Cardiac muscle cell (in vitro differentiated cells and primary cell): ENCODE measurements around the gene PNPO. TPM values are rescaled to one million over a fixed set of nuclear protein-coding genes. Genes with fewer than 3 reads are reported as not detected.

Source experiments
- DNase-seq, 2 donors: peaks; one replicate each; pipeline versions ENCODE4 v3.0.0 to v3.0.0-alpha.2; 2010 to 2017; ENCODE audit warnings: low read depth in 1 of 2, low spot score in 1 of 2
- H3K27ac ChIP-seq: fragments of 200-600 bp; sonication (generic); 2 replicates; pipeline ENCODE4 v1.5.1; 2016
- H3K27me3 ChIP-seq: fragments of 200-600 bp; sonication (generic); 2 replicates; pipeline ENCODE4 v1.6.0; 2016; ENCODE audit warnings: control low read depth
- H3K36me3 ChIP-seq: fragments of 200-600 bp; sonication (generic); 2 replicates; pipeline ENCODE4 v1.5.1; 2016; ENCODE audit warnings: control low read depth
- H3K4me1 ChIP-seq: fragments of 200-600 bp; sonication (generic); 2 replicates; pipeline ENCODE4 v1.8.1; 2017; ENCODE audit warnings: low read depth, mild to moderate bottlenecking, mixed run types
- H3K4me3 ChIP-seq: fragments of 200-600 bp; sonication (generic); 2 replicates; pipeline ENCODE4 v1.5.1; 2016; ENCODE audit warnings: mild to moderate bottlenecking
- H3K9me3 ChIP-seq: fragments of 200-600 bp; sonication (generic); 2 replicates; pipeline ENCODE4 v1.5.1; 2017; ENCODE audit warnings: low read depth, mild to moderate bottlenecking, control low read depth
- polyA plus RNA-seq: library from polyadenylated mRNA; unstranded; fragments of >200 nt; fragmentation: Nextera tagmentation; extraction: Ambion mirVana; gene quantifications from 2 replicates; pipeline ENCODE4 v1.2.1, GENCODE V29; 2016
- total RNA-seq: library from RNA; depleted of rRNA; stranded (reverse); fragments of >200 nt; gene quantifications from 2 replicates; pipeline ENCODE4 v1.2.3, GENCODE V29; 2016
- TF ChIP-seq, protein P1 (sequence below): IDR thresholded peaks from 2 replicates; pipeline ENCODE4 v1.5.1; 2012; ENCODE audit warnings: low read depth, mild to moderate bottlenecking, low read length

PNPO gene
- total and polyA plus RNA-seq, 2 experiments from 2014 or later = 11.7 to 12.9 TPM

DNA sequence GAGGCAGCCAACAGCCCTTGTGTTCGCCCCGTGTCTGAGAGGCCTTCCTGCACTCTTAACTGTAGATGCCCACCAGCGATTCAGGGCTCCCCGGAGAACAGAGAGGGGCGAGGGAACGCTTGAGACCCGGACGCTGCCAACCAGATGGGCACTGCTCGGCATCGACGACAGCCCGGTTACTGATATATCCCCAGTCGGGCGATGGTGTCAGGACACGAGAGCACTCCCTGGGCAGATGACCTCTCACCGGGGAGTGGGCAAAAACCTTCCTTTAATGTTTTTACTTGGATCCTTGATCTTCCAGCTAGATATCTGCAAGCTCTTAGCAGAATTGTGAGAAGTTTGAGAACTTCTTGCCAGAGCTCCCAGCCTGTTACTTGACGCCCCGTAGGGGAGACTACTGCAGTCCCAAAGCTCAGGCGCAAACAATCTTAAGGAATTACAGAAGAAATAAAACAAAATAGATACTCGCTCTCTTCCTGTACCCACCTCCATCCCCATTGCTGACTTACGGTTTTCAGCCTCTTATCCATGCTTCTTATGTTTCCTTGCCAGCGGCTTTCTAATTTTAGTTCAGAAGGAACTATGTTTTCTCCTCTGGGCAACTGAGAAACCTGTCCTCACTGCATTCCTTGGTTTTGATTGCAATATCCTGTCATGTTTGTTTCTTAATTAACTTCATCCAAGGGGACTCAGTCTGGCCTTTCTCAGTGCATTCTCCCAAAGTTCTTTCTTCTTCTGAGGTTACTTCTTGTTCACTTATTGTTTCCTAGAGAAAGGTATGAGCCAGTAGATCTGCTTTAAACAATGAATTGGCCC is 44.5 kb upstream of the PNPO start:
- peak in 1 of 2 donors; percentile 36 for DNase-seq
- TF ChIP-seq, protein P1, sequence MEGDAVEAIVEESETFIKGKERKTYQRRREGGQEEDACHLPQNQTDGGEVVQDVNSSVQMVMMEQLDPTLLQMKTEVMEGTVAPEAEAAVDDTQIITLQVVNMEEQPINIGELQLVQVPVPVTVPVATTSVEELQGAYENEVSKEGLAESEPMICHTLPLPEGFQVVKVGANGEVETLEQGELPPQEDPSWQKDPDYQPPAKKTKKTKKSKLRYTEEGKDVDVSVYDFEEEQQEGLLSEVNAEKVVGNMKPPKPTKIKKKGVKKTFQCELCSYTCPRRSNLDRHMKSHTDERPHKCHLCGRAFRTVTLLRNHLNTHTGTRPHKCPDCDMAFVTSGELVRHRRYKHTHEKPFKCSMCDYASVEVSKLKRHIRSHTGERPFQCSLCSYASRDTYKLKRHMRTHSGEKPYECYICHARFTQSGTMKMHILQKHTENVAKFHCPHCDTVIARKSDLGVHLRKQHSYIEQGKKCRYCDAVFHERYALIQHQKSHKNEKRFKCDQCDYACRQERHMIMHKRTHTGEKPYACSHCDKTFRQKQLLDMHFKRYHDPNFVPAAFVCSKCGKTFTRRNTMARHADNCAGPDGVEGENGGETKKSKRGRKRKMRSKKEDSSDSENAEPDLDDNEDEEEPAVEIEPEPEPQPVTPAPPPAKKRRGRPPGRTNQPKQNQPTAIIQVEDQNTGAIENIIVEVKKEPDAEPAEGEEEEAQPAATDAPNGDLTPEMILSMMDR = no peak
- Histone ChIP-seq H3K27me3 (no peaks in the 10 kb centered on the region), H3K36me3 (no peaks in the 10 kb centered on the region), H3K4me1 (peaks cover 29% of the 10 kb centered on the region), H3K4me3 (peak overlapping the region; percentile 78), H3K27ac (peak overlapping the region; percentile 93), H3K9me3 (no peaks in the 10 kb centered on the region)

DNA sequence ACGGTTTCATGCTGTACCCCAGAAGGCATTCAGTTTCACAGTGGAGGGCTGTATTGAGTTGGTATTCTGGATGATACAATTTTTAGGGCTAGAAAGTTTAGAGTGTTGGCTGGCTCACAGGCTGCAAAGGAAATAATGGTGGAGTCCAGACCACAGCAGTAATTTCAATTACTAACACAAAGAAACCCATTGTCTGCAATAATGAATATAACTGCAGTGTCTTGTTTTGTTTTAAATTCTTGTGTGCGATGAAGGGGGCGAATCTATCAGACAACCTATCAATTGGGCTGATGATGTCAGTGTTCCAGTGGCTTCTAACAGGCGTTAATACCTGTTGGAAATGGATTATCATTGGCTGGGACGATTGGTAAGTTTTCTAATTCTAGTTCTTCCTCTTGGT is 43.8 kb upstream of the PNPO start:
- Histone ChIP-seq H3K4me1 (peaks cover 36% of the 10 kb centered on the region), H3K27ac (peak overlapping the region; percentile 93), H3K36me3 (no peaks in the 10 kb centered on the region), H3K27me3 (no peaks in the 10 kb centered on the region), H3K9me3 (no peaks in the 10 kb centered on the region), H3K4me3 (peak overlapping the region; percentile 78)
- TF ChIP-seq, protein P1 = no peak
- DNase-seq = no peak

DNA sequence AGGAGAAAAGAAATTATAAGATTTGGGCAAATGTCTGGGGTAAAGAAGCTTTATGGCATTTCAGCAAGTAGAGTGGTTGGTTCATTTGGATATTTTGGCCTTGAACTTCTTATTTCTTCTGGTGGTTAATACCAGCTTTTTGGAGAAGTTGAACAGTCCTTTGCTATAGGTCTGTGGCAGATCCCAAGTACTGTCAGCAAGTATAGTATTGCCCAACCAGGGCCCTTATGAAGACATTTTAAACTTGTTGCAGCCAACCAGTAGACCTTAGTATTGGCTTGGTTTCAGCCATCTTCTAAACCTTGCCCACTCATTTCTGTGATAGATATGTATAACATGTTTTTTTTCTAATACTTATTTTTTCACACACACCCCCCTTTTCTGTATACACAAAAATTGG is 43.1 kb upstream of the PNPO start:
- peaks cover 40% of the 10 kb centered on the region for H3K4me1 ChIP-seq
- DNase-seq = no peak
- no peaks in the 10 kb centered on the region for H3K9me3 ChIP-seq
- no peaks in the 10 kb centered on the region for H3K27me3 ChIP-seq
- H3K27ac ChIP-seq = no peak overlapping the region
- TF ChIP-seq, protein P1 = no peak
- no peak overlapping the region for H3K4me3 ChIP-seq
- H3K36me3 ChIP-seq = no peaks in the 10 kb centered on the region

DNA sequence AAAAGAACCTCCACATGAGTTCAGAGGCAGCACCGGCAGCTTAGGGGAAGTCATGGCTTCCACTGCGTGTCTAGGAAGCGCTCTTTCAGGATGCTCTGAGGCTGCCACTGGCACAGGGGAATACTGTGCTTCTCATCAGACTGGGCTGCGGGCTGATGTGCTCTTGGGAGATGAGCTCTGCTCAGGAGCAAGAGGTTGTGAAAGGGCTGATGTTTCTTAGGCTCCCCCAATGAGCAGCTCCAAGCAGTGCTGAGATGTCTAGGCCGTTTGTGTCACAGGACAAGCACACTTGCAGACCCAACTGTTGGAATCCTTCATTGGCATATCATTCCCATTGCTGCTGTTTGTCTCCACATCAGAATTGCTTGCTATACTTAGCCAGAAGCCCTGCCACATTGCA is 41.7 kb upstream of the PNPO start:
- peak overlapping the region; percentile 76 for H3K27ac ChIP-seq
- TF ChIP-seq, protein P1 = no peak
- H3K4me3 ChIP-seq = no peak overlapping the region
- peaks cover 44% of the 10 kb centered on the region for H3K4me1 ChIP-seq
- H3K36me3 ChIP-seq = no peaks in the 10 kb centered on the region
- no peak for DNase-seq
- no peaks in the 10 kb centered on the region for H3K9me3 ChIP-seq
- H3K27me3 ChIP-seq = no peaks in the 10 kb centered on the region

DNA sequence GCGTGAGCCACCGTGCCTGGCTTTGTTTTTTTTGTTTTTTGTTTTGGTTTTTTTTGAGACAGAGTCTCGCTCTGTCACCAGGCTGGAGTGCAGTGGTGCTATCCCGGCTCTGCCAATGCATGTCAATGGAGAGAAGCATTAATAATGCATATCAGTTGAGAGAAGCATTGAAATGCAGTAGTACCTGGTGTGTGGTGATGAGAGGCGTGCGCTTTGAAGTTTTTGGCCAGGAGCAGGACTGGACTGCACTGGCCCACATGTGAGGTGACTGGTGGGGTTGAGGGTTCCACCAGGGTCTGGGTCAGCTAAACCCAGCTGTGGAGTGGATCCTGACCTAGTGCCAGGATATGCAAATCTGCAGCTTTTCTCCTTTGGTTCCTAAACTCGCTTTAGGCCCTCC is 39.9 kb upstream of the PNPO start:
- TF ChIP-seq, protein P1 = no peak
- peaks cover 58% of the 10 kb centered on the region for H3K4me1 ChIP-seq
- peak overlapping the region; percentile 76 for H3K27ac ChIP-seq
- DNase-seq = no peak
- no peaks in the 10 kb centered on the region for H3K9me3 ChIP-seq
- H3K4me3 ChIP-seq = no peak overlapping the region
- H3K27me3 ChIP-seq = no peaks in the 10 kb centered on the region
- H3K36me3 ChIP-seq = no peaks in the 10 kb centered on the region
